Nucleus accumbens (tissue), 56 donors: ENCODE data around the gene TSPAN5.
"Not testable (repeated sequence)": the region's sequence is repeated elsewhere in the genome, so short reads cannot be mapped to it uniquely, and the experiment has no call there.

Experiments
- DNase-seq, 56 donors: peaks; one replicate each; lab custom pipeline; 2025; lab: John Stamatoyannopoulos, UW

TSPAN5 gene

DNA sequence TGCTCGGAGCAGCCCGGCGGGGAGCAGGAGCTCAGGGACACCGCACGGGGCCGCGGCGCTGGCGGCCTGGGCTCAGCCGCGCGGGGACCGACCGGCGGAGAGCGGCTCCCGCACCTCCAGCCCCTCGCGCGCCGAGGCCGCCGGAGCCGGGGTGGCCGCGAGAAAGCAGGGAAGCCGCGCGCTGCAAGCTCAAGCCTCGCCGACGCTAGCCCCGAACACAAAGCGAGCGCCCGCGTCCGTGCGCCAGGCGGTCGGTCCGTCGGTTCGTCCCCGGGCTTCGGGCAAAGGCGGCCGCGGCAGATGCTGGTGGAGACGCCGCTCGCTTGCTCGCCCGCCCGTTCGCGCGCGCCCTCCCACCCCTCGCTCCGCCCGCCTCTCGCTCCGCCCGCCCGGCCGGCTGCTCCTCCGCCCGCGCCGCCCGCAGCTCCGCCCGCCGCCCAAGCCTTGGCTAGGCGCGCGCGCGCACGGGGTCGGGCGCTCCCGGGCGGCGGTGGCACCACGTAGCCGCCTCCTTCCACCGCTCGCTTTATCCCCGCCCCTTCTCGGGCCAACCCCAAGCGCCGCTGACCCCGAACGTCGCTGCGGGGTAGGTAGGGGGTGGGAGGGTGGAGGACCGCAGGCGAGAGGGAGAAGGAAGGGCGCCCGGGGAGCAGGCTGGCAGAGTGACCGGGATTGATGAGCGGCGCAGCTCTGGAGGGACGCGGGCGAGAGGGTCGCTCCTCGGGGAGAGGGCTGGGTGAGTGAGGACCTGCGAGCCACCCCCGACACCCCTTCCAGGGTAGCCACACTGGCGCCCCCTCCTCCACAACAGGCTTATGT, at the start of gene TSPAN5:
Gene TSPAN5, minus strand, starts transcription at position 325 of the 819 bp plus-strand sequence.
- peak; percentile 5 to 91 (median 76) for DNase-seq

- no peak for DNase-seq
Observed at GRCh38 chr4:98706935-98707334, 48.5 kb upstream of the TSPAN5 start.

DNA sequence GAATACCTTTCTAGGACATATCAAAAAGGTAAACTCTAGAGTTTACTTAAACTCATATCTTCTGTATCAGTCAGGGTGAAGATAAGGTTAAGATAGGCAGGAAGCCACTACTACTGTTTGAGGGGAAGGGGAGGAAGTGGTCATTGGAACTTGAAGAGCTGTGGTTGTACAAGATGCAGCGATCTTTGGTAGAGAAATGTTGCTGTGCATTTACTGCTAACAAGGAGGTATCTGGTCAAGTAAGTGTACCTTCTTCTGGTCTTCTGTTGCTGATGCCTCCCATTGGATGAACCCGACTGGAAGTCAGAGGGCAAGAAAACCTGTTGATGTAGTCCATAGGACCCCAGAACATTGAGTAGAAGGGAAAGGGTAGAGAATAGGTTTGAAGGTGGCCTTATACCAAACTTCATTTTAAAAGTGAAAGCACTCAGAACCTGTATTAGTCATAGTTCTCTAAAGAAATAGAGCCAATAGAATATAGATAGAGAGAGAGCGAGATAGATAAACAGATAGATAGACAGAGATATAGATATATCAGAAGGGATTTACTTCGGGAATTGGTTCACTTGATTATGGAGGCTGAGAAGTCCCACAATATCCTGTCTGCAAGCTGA, 47.9 kb upstream of the TSPAN5 start:
- no peak for DNase-seq

DNA sequence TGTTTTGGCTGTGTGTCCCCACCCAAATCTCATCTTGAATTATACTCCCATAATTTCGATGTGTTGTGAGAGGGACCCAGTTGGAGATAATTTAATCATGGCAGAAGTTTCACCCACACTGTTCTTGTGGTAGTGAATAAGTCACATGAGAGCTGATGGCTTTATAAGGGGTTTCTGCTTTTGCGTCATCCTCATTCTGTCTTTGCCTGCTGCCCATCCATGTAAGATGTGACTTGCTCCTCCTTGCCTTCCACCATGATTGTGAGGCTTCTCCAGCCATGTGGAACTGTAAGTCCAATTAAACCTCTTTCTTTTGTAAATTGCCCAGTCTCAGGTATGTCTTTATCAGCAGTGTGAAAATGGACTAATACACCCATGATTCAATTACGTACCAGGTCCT, 47.2 kb upstream of the TSPAN5 start:
- not testable (repeated sequence) for DNase-seq

GRCh38 chr4:98700656-98701055, 42.2 kb upstream of the TSPAN5 start:
- no peak for DNase-seq

GRCh38 chr4:98694076-98694475, 35.7 kb upstream of the TSPAN5 start:
- DNase-seq, result no peak

DNA sequence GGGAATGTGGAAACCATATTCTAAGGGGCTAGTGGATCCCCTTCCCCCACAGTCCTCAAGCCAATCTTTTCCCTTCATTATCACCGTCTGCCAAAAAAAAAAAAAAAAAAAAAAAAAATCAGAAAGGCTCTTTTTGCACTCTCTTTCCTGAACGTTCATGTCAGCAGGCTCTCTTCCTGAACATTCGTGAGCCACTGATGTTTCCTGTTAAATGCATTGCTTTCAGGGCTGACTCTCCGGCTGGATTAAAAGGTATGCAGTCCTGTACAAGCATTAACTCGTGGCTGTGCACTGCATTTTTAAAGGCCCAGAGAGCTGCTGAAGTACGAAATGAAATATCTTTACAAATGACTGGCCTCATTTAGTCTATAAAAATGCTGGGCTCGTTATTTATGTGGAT, 34.0 kb upstream of the TSPAN5 start:
- no peak for DNase-seq

DNA sequence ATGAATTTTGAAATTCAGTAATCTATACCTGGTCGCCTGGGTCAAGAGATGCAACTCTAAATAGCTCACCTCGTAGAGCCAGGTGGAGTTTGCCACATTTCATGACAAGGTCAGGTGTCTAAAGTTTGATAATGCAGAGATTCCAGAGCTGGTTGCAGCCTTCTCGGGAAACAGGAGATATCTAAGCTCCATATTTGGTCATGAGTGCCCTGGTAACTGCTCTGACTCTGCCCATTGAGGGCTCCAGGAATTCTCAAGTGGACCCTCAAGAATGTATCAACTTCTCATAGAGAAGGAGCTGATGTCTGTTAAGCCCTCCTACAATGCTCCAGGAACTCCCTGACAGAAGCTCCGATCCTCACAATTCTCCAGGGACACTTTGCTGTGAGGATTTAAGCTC, 33.2 kb upstream of the TSPAN5 start:
- no peak for DNase-seq

- DNase-seq, result no peak
Observed at GRCh38 chr4:98689507-98690174, 31.2 kb upstream of the TSPAN5 start.

DNA sequence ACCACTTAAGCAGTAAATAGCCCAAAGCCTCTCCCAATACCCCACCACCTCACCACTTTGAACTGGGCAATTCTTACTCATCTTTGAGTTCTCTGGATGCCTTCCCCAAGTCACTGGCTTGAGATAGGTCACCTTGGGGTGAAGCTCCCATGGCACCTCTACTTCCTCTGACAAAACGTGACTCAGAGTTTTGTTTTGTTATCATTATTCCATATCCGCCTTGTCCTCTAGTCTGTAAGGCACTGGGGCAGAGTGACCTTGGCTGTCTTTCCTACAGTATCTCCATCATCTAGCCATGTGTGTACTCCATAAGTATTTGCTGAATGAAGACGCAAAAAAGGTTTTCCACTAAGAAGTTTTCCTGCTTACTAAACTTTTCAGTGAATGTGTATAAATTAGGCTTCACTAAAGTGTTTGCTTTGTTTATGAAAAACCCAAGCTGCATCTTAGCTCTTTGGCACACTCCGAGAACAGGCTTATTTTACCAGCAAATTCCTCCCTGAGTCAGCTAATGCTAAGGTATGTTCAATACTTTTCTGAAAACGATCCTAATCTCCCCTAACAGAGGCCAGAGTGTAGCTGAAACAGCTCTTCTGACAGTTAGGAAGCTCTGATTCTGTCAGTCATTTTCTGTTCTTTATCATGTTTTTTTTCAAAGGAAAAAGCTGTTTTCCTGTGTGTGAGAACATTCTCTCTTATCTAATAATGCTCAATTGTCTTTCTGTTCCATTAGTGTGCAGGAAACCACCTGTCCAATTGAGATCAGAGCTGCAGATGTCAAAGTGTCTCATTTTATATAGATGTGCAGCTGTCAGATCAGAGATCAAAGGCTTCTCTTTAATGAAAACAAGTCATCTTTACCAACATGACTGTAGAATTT, 30.2 kb upstream of the TSPAN5 start:
- DNase-seq, result no peak

DNA sequence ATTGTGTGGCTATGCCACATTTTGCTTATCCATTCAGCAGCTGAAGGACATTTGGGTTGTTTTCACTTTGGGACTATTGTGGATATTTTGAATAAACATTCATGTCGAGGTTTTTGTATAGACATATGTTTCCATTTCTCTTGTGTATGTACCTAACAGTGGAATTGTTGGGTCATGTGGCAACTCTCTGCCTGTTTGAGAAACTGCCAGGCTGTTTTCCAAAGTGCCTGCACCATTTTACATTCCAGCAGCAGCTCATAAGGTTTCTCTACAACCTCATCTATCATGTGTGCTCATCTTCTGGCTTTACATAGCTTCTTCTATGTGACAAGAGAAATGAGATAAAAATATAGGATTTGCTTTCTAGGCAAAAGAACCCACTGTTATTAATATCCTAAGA, 29.5 kb upstream of the TSPAN5 start:
- DNase-seq, result no peak

GRCh38 chr4:98686847-98687246, 28.4 kb upstream of the TSPAN5 start:
- DNase-seq, result no peak

GRCh38 chr4:98686043-98686707, 27.8 kb upstream of the TSPAN5 start:
- no peak for DNase-seq

DNA sequence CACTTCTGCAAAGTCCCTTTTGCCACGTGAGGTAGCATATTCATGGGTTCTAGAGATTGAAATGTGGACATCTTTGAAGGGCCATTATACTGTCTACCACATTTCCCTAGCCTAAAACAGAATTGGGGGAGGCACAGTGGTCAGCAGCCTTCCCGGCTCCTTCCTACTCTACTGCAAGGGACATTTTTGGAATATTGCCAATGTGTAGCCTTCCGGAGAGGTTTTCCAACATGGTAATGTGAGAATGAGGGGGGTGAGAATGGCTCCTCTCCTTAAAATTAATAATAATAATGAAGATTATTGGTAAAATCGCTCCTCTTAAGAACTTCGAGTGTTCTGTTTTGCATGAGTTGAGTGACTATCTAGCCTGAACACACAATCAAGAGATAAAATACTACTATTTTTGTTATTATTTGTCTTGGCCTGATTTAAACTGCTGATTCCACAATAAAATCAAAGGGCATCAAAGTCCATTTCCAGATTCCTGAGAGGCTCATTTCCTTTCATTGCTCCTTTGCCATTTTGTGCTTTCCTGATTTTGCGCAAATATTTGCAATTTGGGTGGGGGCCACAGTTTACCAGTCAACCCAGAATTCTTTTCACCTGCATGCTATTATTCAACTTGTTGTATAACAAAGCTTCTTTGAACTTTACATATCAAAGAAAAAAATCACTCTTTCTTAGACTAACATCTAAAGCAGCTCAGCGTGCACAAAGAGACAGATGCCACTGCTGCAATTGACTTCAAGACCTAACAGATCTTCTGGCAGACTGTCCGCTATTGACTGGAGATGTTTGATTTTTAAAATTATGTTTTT, 27.0 kb upstream of the TSPAN5 start:
- no peak for DNase-seq

DNA sequence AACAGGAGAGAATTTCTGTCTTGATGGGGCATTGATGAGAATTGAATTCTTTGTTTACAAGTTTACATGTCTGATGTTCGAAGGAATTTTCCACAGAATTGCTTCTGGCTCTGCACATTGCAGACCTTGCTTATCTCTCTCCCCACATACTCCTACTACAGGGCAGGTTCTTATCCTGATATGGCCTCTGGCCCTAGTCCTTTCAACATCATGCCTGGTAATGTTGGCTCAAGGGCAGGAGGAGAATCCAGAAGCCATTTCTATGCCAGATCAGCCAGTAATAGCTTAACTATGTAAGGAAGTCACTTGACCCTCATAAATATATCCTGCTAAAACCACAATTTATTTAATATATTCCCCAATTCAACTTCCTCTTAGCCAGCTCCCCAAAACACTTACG, 24.3 kb upstream of the TSPAN5 start:
- DNase-seq, result no peak

- DNase-seq, result no peak
Observed at GRCh38 chr4:98680806-98681205, 22.4 kb upstream of the TSPAN5 start.

- no peak for DNase-seq
Observed at GRCh38 chr4:98679738-98680137, 21.3 kb upstream of the TSPAN5 start.

DNA sequence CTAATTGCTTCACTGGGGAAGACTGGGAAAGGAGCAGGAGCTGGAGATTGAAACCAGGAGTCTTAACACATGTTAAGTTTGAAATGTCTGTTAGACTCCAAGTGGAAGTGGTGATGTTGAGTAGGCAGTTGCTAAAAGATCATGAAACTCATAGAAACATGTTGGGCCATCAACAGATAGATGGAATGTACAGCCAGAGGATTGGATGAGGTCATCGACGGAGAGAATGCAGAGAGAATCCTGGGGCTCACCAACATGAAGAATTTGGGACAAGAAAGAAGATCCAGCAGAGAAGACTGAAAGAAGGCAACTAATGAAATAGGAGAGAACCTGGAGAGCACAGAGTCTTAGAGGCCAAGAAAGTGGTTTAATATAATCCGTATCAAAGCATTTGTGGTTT, 19.4 kb upstream of the TSPAN5 start:
- no peak for DNase-seq
